Keratinocyte (primary cell): ENCODE data around the gene CAMKMT. TPM values are rescaled to one million over a fixed set of nuclear protein-coding genes. Genes with fewer than 3 reads are reported as not detected.

Experiments
- DNase-seq: peaks from one replicate; pipeline ENCODE4 v3.0.0-alpha.2; 2011; ENCODE audit warnings: low read depth, missing footprints, low spot score
- FAIRE-seq: peaks from 2 replicates; lab custom pipeline; 2011; peaks lifted over from hg19 to GRCh38; lab: Jason Lieb, UNC
- H2AFZ ChIP-seq: 2 replicates; pipeline ENCODE4 v1.6.0; 2012; ENCODE audit warnings: low read length, control low read depth, inconsistent platforms; ENCODE audit not compliant: control insufficient read depth
- H3K27ac ChIP-seq: 2 replicates; pipeline ENCODE4 v1.5.1; 2011; ENCODE audit warnings: low read length; ENCODE audit not compliant: control insufficient read depth, insufficient read depth
- H3K27me3 ChIP-seq: 3 replicates; pipeline ENCODE4 v1.6.0; 2011; ENCODE audit warnings: low read length; ENCODE audit not compliant: control insufficient read depth, insufficient read depth; ENCODE audit errors: extremely low read depth
- H3K36me3 ChIP-seq, 2 experiments: 2 replicates in 1 of 2; 3 replicates in 1 of 2; pipeline ENCODE4 v1.5.1; 2011; ENCODE audit warnings: low read length in 2 of 2, mild to moderate bottlenecking in 1 of 2; ENCODE audit not compliant: control insufficient read depth in 2 of 2, insufficient read depth in 2 of 2; ENCODE audit errors: extremely low read depth in 1 of 2
- H3K4me1 ChIP-seq: 3 replicates; pipeline ENCODE4 v1.5.1; 2011; ENCODE audit warnings: low read length; ENCODE audit not compliant: control insufficient read depth, insufficient read depth; ENCODE audit errors: extremely low read depth
- H3K4me2 ChIP-seq: 3 replicates; pipeline ENCODE4 v1.6.0; 2011; ENCODE audit warnings: low read depth, low read length; ENCODE audit not compliant: control insufficient read depth, insufficient read depth; ENCODE audit errors: extremely low read depth
- H3K4me3 ChIP-seq, 3 experiments: fragments of 200-600 bp in 1 of 3; sonication (generic) in 1 of 3; 2 replicates in 2 of 3; 3 replicates in 1 of 3; pipeline ENCODE4 v1.5.1; 2011 to 2016; ENCODE audit warnings: low read length in 3 of 3, mild to moderate bottlenecking in 3 of 3, control low read depth in 2 of 3, inconsistent platforms in 1 of 3, low read depth in 1 of 3, mixed read lengths in 1 of 3, mixed run types in 1 of 3, moderate library complexity in 1 of 3; ENCODE audit not compliant: control insufficient read depth in 2 of 3, insufficient read depth in 2 of 3; ENCODE audit errors: extremely low read depth in 1 of 3
- H3K79me2 ChIP-seq: 2 replicates; pipeline ENCODE4 v1.6.0; 2012; ENCODE audit warnings: low read length; ENCODE audit not compliant: control insufficient read depth, insufficient read depth
- H3K9ac ChIP-seq: 3 replicates; pipeline ENCODE4 v1.6.0; 2011; ENCODE audit warnings: low read length; ENCODE audit not compliant: control insufficient read depth, insufficient read depth; ENCODE audit errors: extremely low read depth
- H3K9me1 ChIP-seq: 3 replicates; pipeline ENCODE4 v1.6.0; 2011; ENCODE audit warnings: low read length; ENCODE audit not compliant: control insufficient read depth, insufficient read depth; ENCODE audit errors: extremely low read depth
- H3K9me3 ChIP-seq: 2 replicates; pipeline ENCODE4 v1.5.1; 2012; ENCODE audit warnings: low read depth, low read length; ENCODE audit not compliant: control insufficient read depth
- H4K20me1 ChIP-seq: 3 replicates; pipeline ENCODE4 v1.6.0; 2011; ENCODE audit warnings: low read length; ENCODE audit not compliant: control insufficient read depth, insufficient read depth; ENCODE audit errors: extremely low read depth
- EZH2 ChIP-seq: IDR thresholded peaks from one replicate; pipeline ENCODE4 v1.6.1; 2012; ENCODE audit warnings: inconsistent platforms, mild to moderate bottlenecking, low read length, moderate library complexity
- dilution Hi-C: fragments of 300-500 bp; cut with MboI; formaldehyde crosslinking; loops from one replicate; pipeline ENCODE4 v1.7.0; 2020; ENCODE audit warnings: low sequenced_read_pairs; ENCODE audit not compliant: extremely low pct_ligation_motif_present
- polyA plus RNA-seq, 5 experiments: library from polyadenylated mRNA; depleted of rRNA in 3 of 5; stranded (reverse) in 3 of 5; stranded (forward) in 1 of 5; unstranded in 1 of 5; fragments of >200 nt; gene quantifications; 1 replicate in 1 of 5; 2 replicates in 3 of 5; 3 replicates in 1 of 5; pipeline versions ENCODE4 v1.2.1 to v1.2.3, GENCODE V29; 2011 to 2012; ENCODE audit warnings: missing spikeins in 2 of 5, low read depth in 1 of 5, low replicate concordance in 1 of 5
- TF ChIP-seq, protein P1 (sequence below), 3 experiments: IDR thresholded peaks in 1 of 3; conservative IDR thresholded peaks in 1 of 3; optimal IDR thresholded peaks in 1 of 3; 2 replicates in 2 of 3; 3 replicates in 1 of 3; pipeline versions ENCODE3 to v1.5.1; 2011; ENCODE audit warnings: low read length in 3 of 3, mild to moderate bottlenecking in 3 of 3, moderate library complexity in 2 of 3, control low read depth in 1 of 3, inconsistent platforms in 1 of 3; ENCODE audit not compliant: insufficient read depth in 2 of 3; ENCODE audit errors: extremely low read depth in 1 of 3

CAMKMT gene
- polyA plus RNA-seq, 1 donor (not counting 4 experiments of a cell fraction or from before 2014, with no cell fraction given): 9.9 TPM

DNA sequence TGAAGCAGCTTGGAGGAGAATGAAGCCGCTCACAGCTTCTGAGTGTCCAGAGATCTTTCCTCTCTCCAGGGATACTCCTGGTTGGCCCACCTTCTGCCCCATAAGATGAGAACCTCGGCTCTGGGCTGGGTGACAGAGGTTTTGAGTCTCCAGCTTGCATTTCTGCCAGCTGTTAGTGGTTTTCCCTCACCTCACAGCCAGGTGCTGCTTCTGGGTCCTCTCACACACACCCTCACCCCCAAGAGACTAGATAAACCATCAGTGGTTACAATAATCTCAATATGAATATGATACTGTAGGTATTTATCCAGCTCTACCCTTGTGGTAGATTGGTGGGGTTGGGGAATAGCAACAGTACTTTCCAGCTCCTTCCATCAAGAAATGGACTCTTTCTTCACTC, 418.0 kb downstream of the CAMKMT start:
- Histone ChIP-seq H3K27me3 (no peaks in the 10 kb centered on the region), H2AFZ (no peak overlapping the region), H3K9me1 (no peaks in the 10 kb centered on the region), H3K4me3 (no peak overlapping the region), H3K4me1 (no peaks in the 10 kb centered on the region), H3K36me3 (no peaks in the 10 kb centered on the region), H4K20me1 (no peaks in the 10 kb centered on the region), H3K27ac (no peak overlapping the region), H3K79me2 (no peaks in the 10 kb centered on the region), H3K9me3 (no peaks in the 10 kb centered on the region), H3K9ac (no peak overlapping the region), H3K4me2 (no peak overlapping the region)
- DNase-seq: no peak
- TF ChIP-seq, protein P1, sequence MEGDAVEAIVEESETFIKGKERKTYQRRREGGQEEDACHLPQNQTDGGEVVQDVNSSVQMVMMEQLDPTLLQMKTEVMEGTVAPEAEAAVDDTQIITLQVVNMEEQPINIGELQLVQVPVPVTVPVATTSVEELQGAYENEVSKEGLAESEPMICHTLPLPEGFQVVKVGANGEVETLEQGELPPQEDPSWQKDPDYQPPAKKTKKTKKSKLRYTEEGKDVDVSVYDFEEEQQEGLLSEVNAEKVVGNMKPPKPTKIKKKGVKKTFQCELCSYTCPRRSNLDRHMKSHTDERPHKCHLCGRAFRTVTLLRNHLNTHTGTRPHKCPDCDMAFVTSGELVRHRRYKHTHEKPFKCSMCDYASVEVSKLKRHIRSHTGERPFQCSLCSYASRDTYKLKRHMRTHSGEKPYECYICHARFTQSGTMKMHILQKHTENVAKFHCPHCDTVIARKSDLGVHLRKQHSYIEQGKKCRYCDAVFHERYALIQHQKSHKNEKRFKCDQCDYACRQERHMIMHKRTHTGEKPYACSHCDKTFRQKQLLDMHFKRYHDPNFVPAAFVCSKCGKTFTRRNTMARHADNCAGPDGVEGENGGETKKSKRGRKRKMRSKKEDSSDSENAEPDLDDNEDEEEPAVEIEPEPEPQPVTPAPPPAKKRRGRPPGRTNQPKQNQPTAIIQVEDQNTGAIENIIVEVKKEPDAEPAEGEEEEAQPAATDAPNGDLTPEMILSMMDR (optimal IDR thresholded peaks at IDR 0.05 in 1 of 3, IDR thresholded peaks at IDR 0.05 in 1 of 3, conservative IDR thresholded peaks at IDR 0.05 in 1 of 3; ENCODE audit: extremely low read depth in 1 of 3, insufficient read depth in 2 of 3, low read length in 3 of 3): no peak
- TF ChIP-seq EZH2: no peak
- FAIRE-seq: no peak
- dilution Hi-C loops: no loop called here

DNA sequence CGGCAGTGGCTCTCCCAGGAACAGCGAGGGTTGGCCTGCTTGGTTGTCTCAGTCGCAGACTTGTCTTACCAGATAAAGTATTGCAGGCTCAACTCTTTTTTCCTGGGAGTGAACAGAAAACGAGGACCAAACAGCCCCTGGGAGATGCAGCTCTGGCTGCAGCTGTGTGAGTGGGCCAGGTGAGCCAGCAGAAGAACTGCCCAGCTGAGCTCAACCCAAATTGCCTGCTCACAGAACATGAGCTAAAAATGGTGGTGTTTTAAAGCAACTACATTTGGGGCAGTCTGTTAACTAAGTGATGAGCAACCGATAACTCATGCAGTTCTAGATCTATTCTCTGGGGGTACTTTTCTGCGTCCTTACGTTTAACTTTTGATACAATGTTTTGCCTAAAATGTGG, 418.7 kb downstream of the CAMKMT start:
- dilution Hi-C loops: no loop called here

More for the DNA sequence above, 418.7 kb downstream of the CAMKMT start:
- no peaks in the 10 kb centered on the region for H3K9me1 ChIP-seq
- H3K4me3 ChIP-seq: no peak overlapping the region
- no peak overlapping the region for H3K4me2 ChIP-seq
- H3K4me1 ChIP-seq: no peaks in the 10 kb centered on the region
- FAIRE-seq (no peak), DNase-seq (no peak)
- no peak for TF ChIP-seq EZH2
- TF ChIP-seq, protein P1 (optimal IDR thresholded peaks at IDR 0.05 in 1 of 3, IDR thresholded peaks at IDR 0.05 in 1 of 3, conservative IDR thresholded peaks at IDR 0.05 in 1 of 3; ENCODE audit: extremely low read depth in 1 of 3, insufficient read depth in 2 of 3, low read length in 3 of 3): no peak
- no peak overlapping the region for H2AFZ ChIP-seq
- H3K9me3 ChIP-seq: no peaks in the 10 kb centered on the region
- H3K9ac ChIP-seq: no peak overlapping the region
- no peaks in the 10 kb centered on the region for H4K20me1 ChIP-seq
- no peaks in the 10 kb centered on the region for H3K27me3 ChIP-seq
- H3K36me3 ChIP-seq: no peaks in the 10 kb centered on the region
- no peaks in the 10 kb centered on the region for H3K79me2 ChIP-seq
- H3K27ac ChIP-seq: no peak overlapping the region
